Trophoblast cell (in vitro differentiated cells and primary cell): ENCODE data around the gene STRIP2.

Experiments used
- DNase-seq, 2 donors: peaks; one replicate each; pipeline ENCODE4 v3.0.0-alpha.2; 2016
- H2AFZ ChIP-seq: 2 replicates; pipeline ENCODE4 v1.6.1; 2013; ENCODE audit warnings: low read length, moderate library complexity, mild to moderate bottlenecking; ENCODE audit not compliant: insufficient read depth, poor library complexity
- H2AK5ac ChIP-seq: 2 replicates; pipeline ENCODE4 v1.6.1; 2013; ENCODE audit warnings: mild to moderate bottlenecking, low read length
- H2BK120ac ChIP-seq: 2 replicates; pipeline ENCODE4 v1.6.1; 2013; ENCODE audit warnings: low read length, mild to moderate bottlenecking, moderate library complexity; ENCODE audit not compliant: insufficient read depth, poor library complexity
- H2BK12ac ChIP-seq: 2 replicates; pipeline ENCODE4 v1.6.1; 2013; ENCODE audit warnings: mild to moderate bottlenecking, low read length, moderate library complexity
- H2BK5ac ChIP-seq: 2 replicates; pipeline ENCODE4 v1.6.1; 2013; ENCODE audit warnings: low read length, low read depth, moderate library complexity, mild to moderate bottlenecking; ENCODE audit not compliant: poor library complexity
- H3K14ac ChIP-seq: 2 replicates; pipeline ENCODE4 v1.6.1; 2013; ENCODE audit warnings: mild to moderate bottlenecking, low read length
- H3K18ac ChIP-seq: 2 replicates; pipeline ENCODE4 v1.6.1; 2013; ENCODE audit warnings: mild to moderate bottlenecking, low read length
- H3K23ac ChIP-seq: 2 replicates; pipeline ENCODE4 v1.6.1; 2013; ENCODE audit warnings: low read length
- H3K27ac ChIP-seq: 2 replicates; pipeline ENCODE4 v1.5.1; 2013; ENCODE audit warnings: low read depth, mild to moderate bottlenecking, inconsistent platforms, low read length, moderate library complexity
- H3K27me3 ChIP-seq: 2 replicates; pipeline ENCODE4 v1.6.1; 2013; ENCODE audit warnings: inconsistent platforms, mild to moderate bottlenecking, low read length, moderate library complexity; ENCODE audit not compliant: insufficient read depth
- H3K36me3 ChIP-seq, 2 experiments: 1 replicate in 1 of 2; 2 replicates in 1 of 2; pipeline ENCODE4 v1.6.1; 2013; ENCODE audit warnings: low read length in 2 of 2, mild to moderate bottlenecking in 2 of 2, moderate library complexity in 1 of 2; ENCODE audit not compliant: insufficient read depth in 2 of 2, control insufficient read depth in 1 of 2
- H3K4ac ChIP-seq: 2 replicates; pipeline ENCODE4 v1.6.1; 2013; ENCODE audit warnings: low read depth, mild to moderate bottlenecking, low read length, moderate library complexity
- H3K4me1 ChIP-seq, 2 experiments: 1 replicate in 1 of 2; 2 replicates in 1 of 2; pipeline ENCODE4 v1.6.1; 2013; ENCODE audit warnings: low read length in 2 of 2, mild to moderate bottlenecking in 2 of 2, moderate library complexity in 1 of 2; ENCODE audit not compliant: insufficient read depth in 2 of 2, control insufficient read depth in 1 of 2
- H3K4me2 ChIP-seq: 2 replicates; pipeline ENCODE4 v1.6.1; 2013; ENCODE audit warnings: inconsistent platforms, mild to moderate bottlenecking, low read length, moderate library complexity
- H3K4me3 ChIP-seq: 2 replicates; pipeline ENCODE4 v1.5.1; 2013; ENCODE audit warnings: mild to moderate bottlenecking, low read depth, low read length, inconsistent platforms
- H3K79me1 ChIP-seq: one replicate; pipeline ENCODE4 v1.6.1; 2013; ENCODE audit warnings: low read length
- H3K79me2 ChIP-seq: 2 replicates; pipeline ENCODE4 v1.6.1; 2013; ENCODE audit warnings: low read length, mild to moderate bottlenecking; ENCODE audit not compliant: control insufficient read depth, insufficient read depth, poor library complexity
- H3K9ac ChIP-seq: 2 replicates; pipeline ENCODE4 v1.6.1; 2013; ENCODE audit warnings: mild to moderate bottlenecking, low read length
- H3K9me3 ChIP-seq: 2 replicates; pipeline ENCODE4 v1.6.1; 2013; ENCODE audit warnings: low read depth, mild to moderate bottlenecking, control low read depth, inconsistent platforms, low read length; ENCODE audit not compliant: insufficient read depth
- H4K12ac ChIP-seq: 2 replicates; pipeline ENCODE4 v1.6.1; 2013; ENCODE audit warnings: low read depth, mild to moderate bottlenecking, low read length, moderate library complexity
- H4K8ac ChIP-seq: 2 replicates; pipeline ENCODE4 v1.6.1; 2013; ENCODE audit warnings: low read depth, mild to moderate bottlenecking, low read length, moderate library complexity
- H4K91ac ChIP-seq: one replicate; pipeline ENCODE4 v1.6.1; 2013; ENCODE audit warnings: low read depth, mild to moderate bottlenecking, low read length, moderate library complexity
- whole genome bisulfite sequencing: extraction: QIAGEN DNeasy Blood & Tissue Kit; methylation state at CpG from one replicate; pipeline ENCODE4 v1.1.7; 2013; ENCODE audit warnings: missing lambda C conversion rate; ENCODE audit not compliant: insufficient read length, insufficient coverage; ENCODE audit errors: extremely low coverage; 5-methylcytosine and 5-hydroxymethylcytosine counted together

The STRIP2 gene

DNA sequence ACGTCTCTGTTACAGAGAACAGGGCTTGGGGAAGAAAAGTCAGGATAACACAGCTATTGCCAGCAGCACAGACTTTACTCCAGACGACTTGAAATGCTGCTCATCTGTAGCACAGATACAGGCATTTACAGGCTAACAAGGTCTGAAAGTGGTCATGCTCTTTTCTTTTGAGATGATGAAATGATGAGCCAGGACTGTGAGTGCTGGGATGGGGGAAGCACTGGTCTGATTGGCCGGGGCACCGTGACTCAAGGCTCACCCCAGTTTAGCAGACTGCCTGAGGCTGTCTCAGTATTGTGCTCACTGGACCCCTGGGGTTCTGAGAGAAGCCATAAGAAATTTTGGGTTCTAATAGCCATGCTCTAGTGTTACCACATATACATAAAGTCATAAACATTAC lies 80.5 kb downstream of the STRIP2 start:
- Histone ChIP-seq H4K8ac (no peak overlapping the region), H2BK12ac (no peak overlapping the region), H2BK120ac (no peak overlapping the region), H3K79me2 (no peaks in the 10 kb centered on the region), H3K9me3 (peaks cover 5% of the 10 kb centered on the region), H2BK5ac (no peak overlapping the region), H2AFZ (no peak overlapping the region), H3K4me3 (no peak overlapping the region), H3K27me3 (no peaks in the 10 kb centered on the region), H3K14ac (no peak overlapping the region), H3K27ac (no peak overlapping the region), H2AK5ac (no peak overlapping the region), H3K36me3 (no peaks in the 10 kb centered on the region), H3K4ac (no peak overlapping the region), H4K91ac (no peak overlapping the region), H4K12ac (no peak overlapping the region), H3K18ac (no peak overlapping the region), H3K9ac (no peak overlapping the region), H3K4me1 (no peaks in the 10 kb centered on the region), H3K79me1 (no peaks in the 10 kb centered on the region), H3K23ac (no peak overlapping the region), H3K4me2 (no peak overlapping the region)
- no peak for DNase-seq
- no CpG with 5 or more reads among the region's 4 CpGs for WGBS

DNA sequence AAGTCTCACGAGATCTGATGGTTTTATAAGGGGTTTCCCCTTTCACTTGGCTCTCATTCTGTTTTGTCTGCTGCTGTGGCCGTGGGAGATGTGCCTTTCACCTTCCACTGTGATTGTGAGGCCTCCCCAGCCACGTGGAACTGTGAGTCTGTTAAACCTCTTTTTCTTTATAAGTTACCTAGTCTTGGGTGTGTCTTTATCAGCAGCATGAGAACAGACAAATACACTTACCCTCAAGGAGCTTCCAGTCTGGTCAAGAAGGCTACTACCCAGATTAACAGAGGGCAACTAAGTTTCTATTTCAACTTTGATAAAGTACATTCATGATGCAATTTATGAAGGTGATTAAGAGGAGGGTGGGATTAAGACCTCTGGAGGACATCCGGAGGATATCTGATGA lies 81.1 kb downstream of the STRIP2 start:
- DNase-seq, result no peak
- H2BK120ac ChIP-seq, result no peak overlapping the region
- H2AK5ac ChIP-seq, result no peak overlapping the region
- no peak overlapping the region for H4K91ac ChIP-seq
- H3K4me1 ChIP-seq, result no peaks in the 10 kb centered on the region
- H2BK12ac ChIP-seq, result no peak overlapping the region
- H3K9ac ChIP-seq, result no peak overlapping the region
- no peak overlapping the region for H3K4me3 ChIP-seq
- no peaks in the 10 kb centered on the region for H3K79me1 ChIP-seq
- no peak overlapping the region for H3K27ac ChIP-seq
- H2BK5ac ChIP-seq, result no peak overlapping the region
- no peak overlapping the region for H4K8ac ChIP-seq
- no peaks in the 10 kb centered on the region for H3K36me3 ChIP-seq
- no peak overlapping the region for H3K18ac ChIP-seq
- H3K4me2 ChIP-seq, result no peak overlapping the region
- H3K4ac ChIP-seq, result no peak overlapping the region
- H2AFZ ChIP-seq, result no peak overlapping the region
- no peak overlapping the region for H3K23ac ChIP-seq
- H3K9me3 ChIP-seq, result peaks cover 4% of the 10 kb centered on the region
- H4K12ac ChIP-seq, result no peak overlapping the region
- H3K27me3 ChIP-seq, result no peaks in the 10 kb centered on the region
- H3K79me2 ChIP-seq, result no peaks in the 10 kb centered on the region
- H3K14ac ChIP-seq, result no peak overlapping the region
- no CpG with 5 or more reads among the region's 4 CpGs for WGBS

DNA sequence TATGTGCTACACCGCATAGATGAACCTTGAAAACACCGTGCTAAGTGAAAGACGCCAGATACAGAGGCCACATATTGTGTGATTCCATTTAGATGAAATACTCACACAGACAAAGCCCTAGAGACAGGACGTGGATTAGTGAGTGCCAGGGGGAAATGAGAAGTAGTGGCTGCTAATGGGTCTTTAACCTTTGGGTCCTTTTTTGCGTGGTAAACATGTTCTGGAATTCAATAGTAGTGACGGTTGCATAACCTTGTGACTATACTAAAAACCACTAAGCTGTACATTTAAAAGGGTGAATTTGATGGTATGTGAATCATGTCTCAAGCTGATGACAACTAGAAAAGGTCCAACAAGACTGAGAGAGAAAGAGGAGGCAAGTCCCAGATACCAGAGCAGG lies 83.7 kb downstream of the STRIP2 start:
- WGBS, result no CpG with 5 or more reads among the region's 6 CpGs
- H2BK12ac ChIP-seq, result no peak overlapping the region
- H3K79me1 ChIP-seq, result no peaks in the 10 kb centered on the region
- no peaks in the 10 kb centered on the region for H3K36me3 ChIP-seq
- H2AK5ac ChIP-seq, result no peak overlapping the region
- no peak overlapping the region for H3K18ac ChIP-seq
- H4K8ac ChIP-seq, result no peak overlapping the region
- H3K9me3 ChIP-seq, result peaks cover 3% of the 10 kb centered on the region
- no peak overlapping the region for H2BK5ac ChIP-seq
- no peaks in the 10 kb centered on the region for H3K27me3 ChIP-seq
- no peak overlapping the region for H3K9ac ChIP-seq
- H3K4ac ChIP-seq, result no peak overlapping the region
- DNase-seq, result no peak
- no peak overlapping the region for H4K12ac ChIP-seq
- H3K4me2 ChIP-seq, result no peak overlapping the region
- H3K4me3 ChIP-seq, result no peak overlapping the region
- H2BK120ac ChIP-seq, result no peak overlapping the region
- no peak overlapping the region for H3K23ac ChIP-seq
- no peak overlapping the region for H2AFZ ChIP-seq
- H3K27ac ChIP-seq, result no peak overlapping the region
- H3K79me2 ChIP-seq, result no peaks in the 10 kb centered on the region
- H4K91ac ChIP-seq, result no peak overlapping the region
- no peaks in the 10 kb centered on the region for H3K4me1 ChIP-seq
- H3K14ac ChIP-seq, result no peak overlapping the region

DNA sequence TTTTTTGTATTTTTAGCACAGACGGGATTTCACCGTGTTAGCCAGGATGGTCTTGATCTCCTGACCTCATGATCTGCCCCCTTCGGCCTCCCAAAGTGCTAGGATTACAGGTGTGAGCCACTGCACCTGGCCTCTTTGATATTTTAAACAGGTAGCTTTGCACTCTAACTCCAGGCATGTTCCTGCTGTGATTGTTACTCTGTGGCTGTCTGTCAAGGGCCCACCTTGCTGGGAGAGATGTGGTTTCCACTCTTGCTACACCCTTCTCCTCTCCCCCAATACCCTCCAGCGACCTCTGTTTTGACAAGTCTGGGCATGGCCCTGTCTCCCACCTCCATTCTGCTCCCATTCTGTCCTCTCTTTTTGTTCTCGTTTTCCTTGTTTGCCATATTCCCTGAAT lies 85.2 kb downstream of the STRIP2 start:
- no peaks in the 10 kb centered on the region for H3K79me2 ChIP-seq
- H3K27ac ChIP-seq, result no peak overlapping the region
- H3K9me3 ChIP-seq, result peaks cover 3% of the 10 kb centered on the region
- H3K14ac ChIP-seq, result no peak overlapping the region
- H3K4ac ChIP-seq, result no peak overlapping the region
- no peak overlapping the region for H4K91ac ChIP-seq
- H3K36me3 ChIP-seq, result no peaks in the 10 kb centered on the region
- H3K9ac ChIP-seq, result no peak overlapping the region
- DNase-seq, result no peak
- no peak overlapping the region for H3K23ac ChIP-seq
- no peak overlapping the region for H3K4me3 ChIP-seq
- H4K12ac ChIP-seq, result no peak overlapping the region
- no peak overlapping the region for H3K18ac ChIP-seq
- no peak overlapping the region for H2AFZ ChIP-seq
- H3K4me2 ChIP-seq, result no peak overlapping the region
- H4K8ac ChIP-seq, result no peak overlapping the region
- H2AK5ac ChIP-seq, result no peak overlapping the region
- H2BK5ac ChIP-seq, result no peak overlapping the region
- H3K4me1 ChIP-seq, result no peaks in the 10 kb centered on the region
- no peak overlapping the region for H2BK12ac ChIP-seq
- H2BK120ac ChIP-seq, result no peak overlapping the region
- H3K79me1 ChIP-seq, result no peaks in the 10 kb centered on the region
- no CpG with 5 or more reads among the region's 5 CpGs for WGBS
- no peaks in the 10 kb centered on the region for H3K27me3 ChIP-seq
